ENCODE data around the gene CDK12.

DNA sequence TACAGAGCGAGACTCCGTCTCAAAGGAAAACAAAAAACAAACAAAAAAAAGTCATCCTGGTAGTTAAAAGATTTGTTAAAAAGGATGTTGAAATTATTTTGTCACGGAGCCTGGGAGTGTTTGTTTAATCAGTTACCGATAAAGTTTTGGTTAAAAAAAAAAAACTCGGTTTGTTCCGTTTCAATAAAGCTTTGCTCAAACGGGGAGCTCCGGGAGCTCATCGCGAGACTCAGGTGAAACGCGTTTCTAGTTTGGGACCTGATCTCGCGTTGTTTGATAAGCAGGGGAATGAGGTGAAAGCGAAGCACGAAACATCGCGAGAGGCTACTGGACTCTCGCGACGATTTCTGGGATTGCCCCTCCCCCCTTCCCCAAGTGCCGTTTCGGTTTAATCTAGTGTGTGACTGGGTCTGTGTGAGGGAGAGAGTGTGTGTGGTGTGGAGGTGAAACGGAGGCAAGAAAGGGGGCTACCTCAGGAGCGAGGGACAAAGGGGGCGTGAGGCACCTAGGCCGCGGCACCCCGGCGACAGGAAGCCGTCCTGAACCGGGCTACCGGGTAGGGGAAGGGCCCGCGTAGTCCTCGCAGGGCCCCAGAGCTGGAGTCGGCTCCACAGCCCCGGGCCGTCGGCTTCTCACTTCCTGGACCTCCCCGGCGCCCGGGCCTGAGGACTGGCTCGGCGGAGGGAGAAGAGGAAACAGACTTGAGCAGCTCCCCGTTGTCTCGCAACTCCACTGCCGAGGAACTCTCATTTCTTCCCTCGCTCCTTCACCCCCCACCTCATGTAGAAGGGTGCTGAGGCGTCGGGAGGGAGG is at the start of gene CDK12:
- no peak for TF ChIP-seq CTCF (IDR thresholded peaks at IDR 0.05)
- TF ChIP-seq EP300 (IDR thresholded peaks at IDR 0.05), result no peak
- TF ChIP-seq POLR2A (IDR thresholded peaks at IDR 0.05), result peak; percentile 91

All from ovary (tissue), 3 donors.